Memory B cell (primary cell): Measurements from ENCODE around the gene GPER1.
"Not testable (repeated sequence)": the region's sequence is repeated elsewhere in the genome, so short reads cannot be mapped to it uniquely, and the experiment has no call there.

ENCODE experiments used
- ATAC-seq: fragments of 150-1000 bp; cut with Tn5 transposase; 2 replicates; pipeline ENCODE4 v1.10.0; 2021; ENCODE audit warnings: low read depth, mild to moderate bottlenecking, moderate library complexity
- DNase-seq, 2 donors: peaks; one replicate each; pipeline ENCODE4 v3.0.0; 2022; ENCODE audit warnings: low spot score in 2 of 2
- H3K27ac Mint-ChIP-seq: one replicate; pipeline ENCODE4 v1.8.0; 2022; ENCODE audit warnings: mild to moderate bottlenecking, moderate library complexity, mixed read lengths
- H3K27me3 Mint-ChIP-seq: one replicate; pipeline ENCODE4 v1.8.0; 2022; ENCODE audit warnings: mixed read lengths
- H3K36me3 Mint-ChIP-seq: one replicate; pipeline ENCODE4 v1.8.0; 2022; ENCODE audit warnings: mild to moderate bottlenecking, mixed read lengths
- H3K4me1 Mint-ChIP-seq: one replicate; pipeline ENCODE4 v1.8.0; 2022; ENCODE audit warnings: mixed read lengths
- H3K4me3 Mint-ChIP-seq: one replicate; pipeline ENCODE4 v1.8.0; 2022; ENCODE audit warnings: mild to moderate bottlenecking, moderate library complexity, mixed read lengths
- H3K9me3 Mint-ChIP-seq: one replicate; pipeline ENCODE4 v1.8.0; 2022; ENCODE audit warnings: mixed read lengths

The GPER1 gene

GRCh38 chr7:1129431-1129830, 41.5 kb downstream of the GPER1 start:
- H3K9me3 Mint-ChIP-seq = peaks cover 3% of the 10 kb centered on the region
- ATAC-seq (no peak), DNase-seq (no peak)
- no peak overlapping the region for H3K27ac Mint-ChIP-seq
- no peaks in the 10 kb centered on the region for H3K4me1 Mint-ChIP-seq
- no peaks in the 10 kb centered on the region for H3K27me3 Mint-ChIP-seq
- peaks cover 6% of the 10 kb centered on the region for H3K36me3 Mint-ChIP-seq
- H3K4me3 Mint-ChIP-seq = no peak overlapping the region

DNA sequence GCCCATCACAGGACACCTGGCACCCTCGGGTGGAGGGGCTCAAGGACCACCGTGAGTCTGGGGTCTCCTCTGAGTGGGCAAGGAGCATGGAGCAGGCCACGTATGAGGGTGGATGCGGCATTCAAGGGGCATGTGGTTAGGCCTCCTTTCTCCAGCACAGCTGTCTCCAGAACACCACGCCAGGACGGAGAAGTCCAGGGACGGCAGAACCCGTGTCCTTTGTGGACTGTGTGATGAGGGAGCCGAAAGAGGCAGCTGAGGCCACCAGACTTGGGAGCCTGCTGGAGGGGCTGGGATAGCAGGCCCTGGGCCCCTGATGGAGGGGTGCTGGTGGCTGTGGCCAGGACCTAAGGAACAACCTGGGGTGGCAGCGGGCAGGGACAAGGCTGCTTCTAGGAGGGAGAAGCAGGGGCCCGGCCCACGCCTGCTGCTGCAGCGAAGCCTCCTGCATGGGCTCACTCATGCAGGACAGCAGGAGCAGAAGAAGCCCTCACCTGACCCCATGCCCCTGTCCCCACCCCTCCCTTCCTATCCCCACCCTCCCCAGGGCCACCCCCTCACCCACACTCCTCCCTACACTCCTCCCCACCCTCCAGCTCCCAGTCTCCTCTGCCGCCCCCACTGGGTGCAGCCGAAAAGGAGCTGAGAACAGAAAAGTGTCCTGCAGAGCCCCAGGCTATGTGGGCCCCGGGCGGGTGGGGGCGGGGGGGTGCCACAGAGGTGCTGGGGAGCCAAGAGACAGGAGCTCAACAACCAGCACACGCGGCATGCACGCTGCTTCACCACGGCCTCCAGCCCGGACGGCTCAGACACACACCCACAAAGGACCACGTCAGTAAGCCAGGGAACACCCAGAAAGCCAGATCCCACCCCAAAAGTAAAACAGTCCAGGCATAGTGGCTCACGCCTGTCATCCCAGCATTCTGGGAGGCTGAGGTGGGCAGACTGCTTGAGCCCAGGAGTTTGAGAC, 42.4 kb downstream of the GPER1 start:
- Mint-ChIP-seq H3K36me3 (peaks cover 6% of the 10 kb centered on the region), H3K9me3 (peaks cover 3% of the 10 kb centered on the region), H3K27ac (no peak overlapping the region), H3K4me3 (no peak overlapping the region), H3K4me1 (peaks cover 3% of the 10 kb centered on the region), H3K27me3 (no peaks in the 10 kb centered on the region)
- ATAC-seq = no peak
- no peak for DNase-seq

- Mint-ChIP-seq H3K4me3 (no peak overlapping the region), H3K9me3 (peaks cover 3% of the 10 kb centered on the region), H3K27me3 (no peaks in the 10 kb centered on the region), H3K36me3 (peaks cover 6% of the 10 kb centered on the region), H3K27ac (no peak overlapping the region), H3K4me1 (peaks cover 4% of the 10 kb centered on the region)
- ATAC-seq (no peak), DNase-seq (no peak)
Observed at GRCh38 chr7:1131471-1132265, 43.8 kb downstream of the GPER1 start.

DNA sequence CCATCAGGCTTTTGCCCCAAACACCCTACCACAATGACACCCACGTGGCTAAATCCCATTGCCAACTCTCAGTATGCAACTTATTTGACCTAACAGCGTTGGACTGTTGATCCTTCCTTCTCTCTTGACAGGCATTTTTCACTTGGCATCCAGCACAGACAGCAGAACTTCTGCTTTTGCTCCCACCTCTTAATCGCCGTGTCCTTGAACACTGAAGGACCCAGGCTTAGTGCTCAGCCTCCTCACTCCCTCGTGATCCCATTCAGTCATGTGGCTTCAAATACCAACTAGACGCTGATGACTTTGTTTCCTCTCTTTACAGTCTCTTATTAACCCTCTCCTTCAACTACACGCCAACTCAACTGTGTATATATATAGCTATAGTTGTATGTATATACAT, 47.0 kb downstream of the GPER1 start:
- Mint-ChIP-seq H3K27me3 (no peaks in the 10 kb centered on the region), H3K9me3 (peaks cover 3% of the 10 kb centered on the region), H3K27ac (peak overlapping the region; percentile 7), H3K4me1 (peaks cover 12% of the 10 kb centered on the region), H3K4me3 (no peak overlapping the region), H3K36me3 (peaks cover 4% of the 10 kb centered on the region)
- no peak for DNase-seq
- ATAC-seq = no peak

GRCh38 chr7:1136841-1137516, 49.1 kb downstream of the GPER1 start:
- no peaks in the 10 kb centered on the region for H3K36me3 Mint-ChIP-seq
- no peaks in the 10 kb centered on the region for H3K27me3 Mint-ChIP-seq
- H3K9me3 Mint-ChIP-seq = no peaks in the 10 kb centered on the region
- peaks cover 20% of the 10 kb centered on the region for H3K4me1 Mint-ChIP-seq
- ATAC-seq = no peak
- no peak for DNase-seq
- peak overlapping the region; percentile 82 for H3K4me3 Mint-ChIP-seq
- peak overlapping the region; percentile 100 for H3K27ac Mint-ChIP-seq

DNA sequence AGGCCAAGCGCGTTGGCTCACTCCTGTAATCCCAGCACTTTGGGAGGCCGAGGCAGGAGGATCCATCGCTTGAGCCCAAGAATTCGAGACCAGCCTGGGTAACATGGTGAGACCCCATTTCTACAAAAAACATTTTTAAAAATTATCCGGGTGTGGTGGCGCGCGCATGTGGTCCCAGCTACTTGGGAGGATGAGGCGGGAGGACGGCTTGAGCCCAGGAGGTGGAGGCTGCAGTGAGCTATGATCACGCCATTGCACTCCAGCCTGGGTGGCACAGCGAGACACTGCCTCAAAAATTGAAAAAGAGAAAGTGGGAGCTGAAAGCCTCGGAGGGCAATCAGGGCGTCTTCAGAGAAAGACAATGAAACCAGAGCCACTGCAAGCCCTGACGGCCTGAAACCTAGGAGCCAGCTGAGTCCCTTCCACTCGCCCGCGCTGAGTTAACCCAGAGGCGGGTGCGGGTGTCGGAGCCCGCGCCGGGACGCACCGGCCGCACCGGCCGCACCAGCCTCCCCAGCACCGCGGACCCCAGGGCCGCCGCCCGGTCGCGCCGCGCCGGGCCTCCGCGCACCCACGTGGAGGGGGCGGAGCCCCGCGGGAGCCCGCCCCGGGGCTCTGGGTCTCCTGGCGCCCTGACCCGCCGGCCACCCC, 49.7 kb downstream of the GPER1 start:
- Mint-ChIP-seq H3K4me3 (peak overlapping the region; percentile 95), H3K4me1 (peaks cover 20% of the 10 kb centered on the region)

DNA sequence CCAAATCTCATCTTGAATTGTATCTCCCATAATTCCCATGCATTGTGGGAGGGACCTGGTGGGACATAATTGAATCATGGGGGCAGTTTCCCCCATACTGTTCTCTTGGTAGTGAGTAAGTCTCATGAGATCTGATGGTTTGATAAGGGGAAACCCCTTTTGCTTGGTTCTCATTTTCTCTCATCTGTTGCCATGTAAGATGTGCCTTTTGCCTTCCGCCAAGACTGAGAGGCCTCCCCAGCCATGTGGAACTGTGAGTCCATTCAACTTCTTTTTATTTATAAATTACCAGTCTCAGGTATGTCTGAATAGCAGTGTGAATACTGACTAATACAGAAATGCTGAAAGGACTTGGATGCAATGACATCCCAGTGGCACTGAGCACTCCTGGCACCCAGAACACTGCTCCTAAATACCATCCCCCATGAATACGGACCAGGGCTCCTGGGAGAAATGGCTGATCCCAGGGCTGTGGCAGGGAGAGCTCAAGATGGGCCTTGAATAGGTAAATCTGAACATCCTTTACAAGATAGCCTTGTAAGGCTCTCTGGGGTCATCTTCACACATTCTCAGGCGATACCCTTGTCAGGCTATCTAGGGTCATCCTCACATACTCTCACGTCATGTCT, 52.7 kb downstream of the GPER1 start:
- Mint-ChIP-seq H3K4me1 (peaks cover 22% of the 10 kb centered on the region), H3K27ac (peak overlapping the region; percentile 100), H3K36me3 (no peaks in the 10 kb centered on the region), H3K9me3 (no peaks in the 10 kb centered on the region), H3K4me3 (peak overlapping the region; percentile 53), H3K27me3 (no peaks in the 10 kb centered on the region)
- peak in 1 of 2 donors; percentile 51 for DNase-seq
- peak; percentile 41 for ATAC-seq

More for the DNA sequence above, 49.7 kb downstream of the GPER1 start:
- DNase-seq = no peak
- H3K9me3 Mint-ChIP-seq = no peaks in the 10 kb centered on the region
- H3K36me3 Mint-ChIP-seq = no peaks in the 10 kb centered on the region
- peak overlapping the region; percentile 100 for H3K27ac Mint-ChIP-seq
- no peaks in the 10 kb centered on the region for H3K27me3 Mint-ChIP-seq
- peak; percentile 64 for ATAC-seq

DNA sequence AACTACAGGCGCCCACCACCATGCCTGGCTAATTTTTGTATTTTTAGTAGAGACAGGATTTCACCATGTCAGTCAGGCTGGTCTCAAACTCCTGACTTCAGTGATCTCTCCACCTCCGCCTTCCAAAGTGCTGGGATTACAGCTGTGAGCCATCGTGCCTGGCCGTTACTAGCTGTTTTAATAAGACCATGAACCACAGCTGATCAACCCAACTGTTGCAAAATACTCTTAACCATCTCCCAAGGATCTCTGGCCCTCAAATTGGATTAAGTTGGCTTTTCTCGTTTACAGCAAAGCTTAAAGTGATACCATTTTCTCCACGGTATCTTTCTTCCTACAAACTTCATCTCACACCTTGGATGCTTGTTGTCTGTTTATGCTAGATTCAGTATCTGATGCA, 53.7 kb downstream of the GPER1 start:
- ATAC-seq = no peak
- H3K27me3 Mint-ChIP-seq = no peaks in the 10 kb centered on the region
- H3K4me3 Mint-ChIP-seq = no peak overlapping the region
- no peaks in the 10 kb centered on the region for H3K9me3 Mint-ChIP-seq
- H3K27ac Mint-ChIP-seq = peak overlapping the region; percentile 100
- no peaks in the 10 kb centered on the region for H3K36me3 Mint-ChIP-seq
- no peak for DNase-seq
- peaks cover 21% of the 10 kb centered on the region for H3K4me1 Mint-ChIP-seq

DNA sequence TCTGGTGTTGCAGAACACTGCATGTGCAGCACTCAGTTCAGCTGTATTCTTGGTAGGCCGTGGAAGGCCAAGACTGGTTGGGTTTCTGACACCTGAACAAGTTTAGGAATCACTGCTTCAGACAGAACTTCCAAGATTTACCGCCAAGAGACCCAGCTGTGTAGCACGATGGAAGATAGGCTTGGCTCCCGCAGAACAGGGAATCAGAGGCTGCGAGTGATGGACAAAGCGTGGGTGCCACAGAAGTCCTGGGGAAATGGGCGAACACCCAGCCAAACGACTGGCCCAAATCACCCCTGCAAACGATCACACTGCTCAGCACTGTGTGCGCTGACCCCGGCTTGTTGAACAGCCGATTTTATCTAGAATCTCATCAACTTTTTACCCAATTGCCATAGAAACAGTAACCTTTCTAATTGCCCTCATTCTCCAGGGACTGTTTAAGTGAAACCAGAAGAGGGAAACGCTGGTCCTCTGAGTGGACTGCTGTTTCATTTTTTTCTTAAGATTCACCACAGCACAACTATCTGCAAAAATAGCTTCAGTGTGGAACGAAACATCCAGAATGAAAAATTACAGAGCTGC, 54.2 kb downstream of the GPER1 start:
- peak overlapping the region; percentile 100 for H3K27ac Mint-ChIP-seq
- H3K27me3 Mint-ChIP-seq = no peaks in the 10 kb centered on the region
- peaks cover 16% of the 10 kb centered on the region for H3K4me1 Mint-ChIP-seq
- no peaks in the 10 kb centered on the region for H3K36me3 Mint-ChIP-seq
- DNase-seq = no peak
- no peaks in the 10 kb centered on the region for H3K9me3 Mint-ChIP-seq
- no peak overlapping the region for H3K4me3 Mint-ChIP-seq
- no peak for ATAC-seq

DNA sequence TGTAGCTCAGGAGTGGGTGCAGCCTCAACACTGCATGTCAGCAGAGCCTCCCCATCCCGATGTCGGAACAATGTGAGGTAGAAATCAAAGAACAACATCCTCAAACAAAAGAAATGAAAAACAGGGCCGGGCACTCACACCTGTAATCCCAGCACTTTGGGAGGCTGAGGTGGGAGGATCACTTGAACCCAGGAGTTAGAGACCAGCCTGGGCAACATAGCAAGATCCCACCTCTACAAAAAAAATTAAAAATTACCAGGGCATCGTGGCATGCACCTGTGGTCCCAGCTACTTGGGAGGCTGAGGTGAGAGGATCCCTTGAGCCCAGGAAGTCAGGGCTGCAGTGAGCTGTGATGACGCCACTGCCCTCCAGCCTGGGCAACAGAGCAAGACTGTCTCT, 55.1 kb downstream of the GPER1 start:
- H3K4me3 Mint-ChIP-seq = not testable (repeated sequence)

More for the DNA sequence above, 55.1 kb downstream of the GPER1 start:
- H3K9me3 Mint-ChIP-seq, ATAC-seq, H3K27me3 Mint-ChIP-seq, DNase-seq, H3K36me3 Mint-ChIP-seq: not testable (repeated sequence)
- peak overlapping the region; percentile 68 for H3K27ac Mint-ChIP-seq
- peaks cover 13% of the 10 kb centered on the region for H3K4me1 Mint-ChIP-seq
